DLD1 (cell line): ENCODE data around the gene RCE1.

Experiments
- in situ Hi-C: cut with HindIII; loops from 2 replicates; pipeline ENCODE4 v1.10.0; 2017; ENCODE audit warnings: low sequenced_read_pairs

Gene RCE1

DNA sequence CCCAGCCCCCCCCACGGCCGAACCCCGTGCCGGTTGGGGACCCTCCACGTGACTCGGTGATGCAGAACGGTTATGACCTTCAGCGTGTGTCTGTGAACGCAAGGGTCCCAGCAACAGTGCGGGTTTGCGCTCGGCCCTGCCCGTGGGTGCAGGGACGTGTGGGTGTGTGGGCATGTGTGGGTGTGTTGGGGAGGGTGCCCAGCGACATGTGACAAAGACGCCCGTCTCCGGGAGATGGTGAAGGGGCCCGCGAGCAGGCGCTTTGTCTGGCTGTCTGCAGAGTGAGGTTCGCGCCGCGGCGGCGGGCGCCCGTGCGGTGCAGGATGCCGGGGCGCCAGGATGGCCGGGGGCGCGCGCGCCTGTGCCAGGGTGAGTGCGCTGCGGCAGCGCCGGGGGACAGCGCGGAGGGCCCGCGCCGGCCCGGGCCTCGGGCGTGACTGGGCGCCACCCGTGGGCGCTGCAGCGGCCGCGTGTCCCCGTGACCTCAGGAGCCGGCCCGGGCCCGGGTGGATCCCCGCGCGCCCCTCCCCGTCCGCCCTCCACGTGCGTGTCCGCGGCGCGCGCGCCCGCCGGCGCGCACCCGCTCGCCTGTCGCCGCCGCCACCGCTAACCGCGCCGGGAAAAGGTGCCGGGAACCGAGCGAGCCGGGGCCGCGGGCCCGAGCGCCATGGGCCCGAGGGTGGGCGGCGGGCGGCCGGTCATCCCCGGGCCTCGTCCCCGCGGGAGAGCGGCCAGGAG is 13.4 kb downstream of the RCE1 start, which contains the start of gene LRFN4:
LRFN4 (plus strand) TSS at position 569 of the 738 bp plus-strand sequence. CDS start 681 bp downstream, outside the sequence.
- in situ Hi-C loops: no loop called here

DNA sequence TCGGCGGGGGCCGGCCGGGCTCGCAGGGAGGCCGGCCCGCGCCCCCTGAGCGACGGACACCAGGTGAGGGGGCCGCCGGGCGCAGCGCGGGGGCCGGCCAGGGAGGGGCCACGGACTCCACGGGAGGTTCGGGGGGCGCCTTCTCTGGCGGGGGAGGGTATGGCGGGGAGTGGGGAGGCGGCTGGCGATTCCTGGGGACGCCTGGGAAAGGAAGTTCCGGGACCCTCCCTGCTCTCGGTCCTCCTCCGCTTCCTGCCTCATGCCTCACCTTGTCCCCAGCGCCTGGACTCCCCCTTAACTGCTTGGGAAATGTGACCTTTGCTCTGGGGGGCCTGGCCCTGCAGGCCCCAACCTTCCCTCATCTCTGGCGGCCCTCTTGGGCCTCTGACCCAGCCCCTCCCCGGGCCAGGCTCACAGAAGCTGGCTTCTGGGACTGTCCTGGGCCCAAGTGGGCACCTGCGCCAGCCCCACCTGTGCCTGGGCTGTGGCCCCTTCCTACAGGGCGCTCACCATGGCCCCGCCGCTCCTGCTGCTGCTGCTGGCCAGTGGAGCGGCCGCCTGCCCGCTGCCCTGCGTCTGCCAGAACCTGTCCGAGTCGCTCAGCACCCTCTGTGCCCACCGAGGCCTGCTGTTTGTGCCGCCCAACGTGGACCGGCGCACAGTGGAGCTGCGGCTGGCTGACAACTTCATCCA is 14.1 kb downstream of the RCE1 start:
- in situ Hi-C loops: no loop called here

DNA sequence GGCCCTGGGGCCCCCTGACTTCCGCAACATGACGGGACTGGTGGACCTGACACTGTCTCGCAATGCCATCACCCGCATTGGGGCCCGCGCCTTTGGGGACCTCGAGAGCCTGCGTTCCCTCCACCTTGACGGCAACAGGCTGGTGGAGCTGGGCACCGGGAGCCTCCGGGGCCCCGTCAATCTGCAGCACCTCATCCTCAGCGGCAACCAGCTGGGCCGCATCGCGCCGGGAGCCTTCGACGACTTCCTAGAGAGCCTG is 14.6 kb downstream of the RCE1 start:
- in situ Hi-C loops: no loop called here

DNA sequence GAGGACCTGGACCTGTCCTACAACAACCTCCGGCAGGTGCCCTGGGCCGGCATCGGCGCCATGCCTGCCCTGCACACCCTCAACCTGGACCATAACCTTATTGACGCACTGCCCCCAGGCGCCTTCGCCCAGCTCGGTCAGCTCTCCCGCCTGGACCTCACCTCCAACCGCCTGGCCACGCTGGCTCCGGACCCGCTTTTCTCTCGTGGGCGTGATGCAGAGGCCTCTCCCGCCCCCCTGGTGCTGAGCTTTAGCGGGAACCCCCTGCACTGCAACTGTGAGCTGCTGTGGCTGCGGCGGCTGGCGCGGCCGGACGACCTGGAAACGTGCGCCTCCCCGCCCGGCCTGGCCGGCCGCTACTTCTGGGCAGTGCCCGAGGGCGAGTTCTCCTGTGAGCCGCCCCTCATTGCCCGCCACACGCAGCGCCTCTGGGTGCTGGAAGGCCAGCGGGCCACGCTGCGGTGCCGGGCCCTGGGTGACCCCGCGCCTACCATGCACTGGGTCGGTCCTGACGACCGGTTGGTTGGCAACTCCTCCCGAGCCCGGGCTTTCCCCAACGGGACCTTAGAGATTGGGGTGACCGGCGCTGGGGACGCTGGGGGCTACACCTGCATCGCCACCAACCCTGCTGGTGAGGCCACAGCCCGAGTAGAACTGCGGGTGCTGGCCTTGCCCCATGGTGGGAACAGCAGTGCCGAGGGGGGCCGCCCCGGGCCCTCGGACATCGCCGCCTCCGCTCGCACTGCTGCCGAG is 15.1 kb downstream of the RCE1 start:
- in situ Hi-C loops: no loop called here

DNA sequence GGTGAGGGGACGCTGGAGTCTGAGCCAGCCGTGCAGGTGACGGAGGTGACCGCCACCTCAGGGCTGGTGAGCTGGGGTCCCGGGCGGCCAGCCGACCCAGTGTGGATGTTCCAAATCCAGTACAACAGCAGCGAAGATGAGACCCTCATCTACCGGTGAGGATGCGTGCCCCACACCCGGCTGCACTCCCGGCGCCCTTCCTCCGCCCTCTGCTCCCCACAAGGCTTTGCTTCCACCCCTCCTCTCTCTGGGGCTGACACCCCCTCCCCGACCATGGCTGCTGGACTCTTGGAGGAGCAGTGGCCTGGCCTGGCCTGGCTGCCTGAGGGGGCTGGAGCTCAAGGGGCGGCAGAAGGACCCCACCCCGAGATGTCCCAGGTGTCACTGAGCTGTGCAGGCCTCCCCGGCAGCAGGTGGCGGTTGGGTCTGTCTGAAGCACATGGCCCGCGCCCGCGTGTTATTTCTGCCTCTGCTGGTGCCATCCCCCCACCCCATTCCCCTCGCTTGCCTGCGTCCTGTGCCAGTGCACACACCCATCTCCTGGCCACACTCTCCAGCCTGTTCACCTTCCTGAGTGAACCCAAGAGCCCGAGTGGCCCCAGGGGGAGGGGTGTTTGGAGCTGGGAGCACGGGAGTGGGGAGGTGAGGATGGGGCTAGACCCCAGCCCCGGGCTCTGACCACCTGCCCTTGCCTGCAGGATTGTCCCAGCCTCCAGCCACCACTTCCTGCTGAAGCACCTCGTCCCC is 15.9 kb downstream of the RCE1 start:
- in situ Hi-C loops: no loop called here

DNA sequence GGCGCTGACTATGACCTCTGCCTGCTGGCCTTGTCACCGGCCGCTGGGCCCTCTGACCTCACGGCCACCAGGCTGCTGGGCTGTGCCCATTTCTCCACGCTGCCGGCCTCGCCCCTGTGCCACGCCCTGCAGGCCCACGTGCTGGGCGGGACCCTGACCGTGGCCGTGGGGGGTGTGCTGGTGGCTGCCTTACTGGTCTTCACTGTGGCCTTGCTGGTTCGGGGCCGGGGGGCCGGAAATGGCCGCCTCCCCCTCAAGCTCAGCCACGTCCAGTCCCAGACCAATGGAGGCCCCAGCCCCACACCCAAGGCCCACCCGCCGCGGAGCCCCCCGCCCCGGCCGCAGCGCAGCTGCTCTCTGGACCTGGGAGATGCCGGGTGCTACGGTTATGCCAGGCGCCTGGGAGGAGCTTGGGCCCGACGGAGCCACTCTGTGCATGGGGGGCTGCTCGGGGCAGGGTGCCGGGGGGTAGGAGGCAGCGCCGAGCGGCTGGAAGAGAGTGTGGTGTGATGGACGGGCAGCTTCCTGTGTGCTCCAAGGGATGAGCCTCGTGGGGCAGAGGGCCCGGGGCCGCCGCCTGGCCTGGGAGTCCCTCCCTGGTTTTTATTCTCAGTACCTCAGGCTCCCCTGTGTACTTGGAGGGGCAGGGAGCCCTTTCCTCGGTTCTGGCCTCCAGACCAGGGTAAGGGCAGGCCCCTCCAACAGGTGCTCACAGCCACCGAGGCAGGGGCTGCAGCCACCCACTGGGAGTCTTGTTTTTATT is 16.6 kb downstream of the RCE1 start:
- in situ Hi-C loops: no loop called here

DNA sequence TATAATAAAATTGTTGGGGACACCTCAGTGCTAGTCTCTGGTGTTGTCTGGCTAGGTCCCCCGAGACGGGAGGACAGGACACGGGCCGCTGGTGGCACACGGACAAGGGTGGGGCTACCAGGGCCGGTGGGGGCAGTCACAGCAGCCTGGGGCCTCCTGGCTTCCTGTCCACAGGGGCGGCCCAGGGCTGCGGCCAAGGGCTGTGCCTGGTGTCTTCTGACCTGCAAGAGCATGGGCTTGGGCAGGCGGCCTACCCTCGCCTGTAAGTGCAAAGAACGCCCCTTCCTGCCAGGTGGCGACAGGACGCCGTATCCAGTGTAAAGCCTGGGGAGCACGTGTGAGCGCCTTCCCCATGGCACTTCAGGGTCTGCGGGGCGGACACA is 17.2 kb downstream of the RCE1 start:
- in situ Hi-C loops: no loop called here

DNA sequence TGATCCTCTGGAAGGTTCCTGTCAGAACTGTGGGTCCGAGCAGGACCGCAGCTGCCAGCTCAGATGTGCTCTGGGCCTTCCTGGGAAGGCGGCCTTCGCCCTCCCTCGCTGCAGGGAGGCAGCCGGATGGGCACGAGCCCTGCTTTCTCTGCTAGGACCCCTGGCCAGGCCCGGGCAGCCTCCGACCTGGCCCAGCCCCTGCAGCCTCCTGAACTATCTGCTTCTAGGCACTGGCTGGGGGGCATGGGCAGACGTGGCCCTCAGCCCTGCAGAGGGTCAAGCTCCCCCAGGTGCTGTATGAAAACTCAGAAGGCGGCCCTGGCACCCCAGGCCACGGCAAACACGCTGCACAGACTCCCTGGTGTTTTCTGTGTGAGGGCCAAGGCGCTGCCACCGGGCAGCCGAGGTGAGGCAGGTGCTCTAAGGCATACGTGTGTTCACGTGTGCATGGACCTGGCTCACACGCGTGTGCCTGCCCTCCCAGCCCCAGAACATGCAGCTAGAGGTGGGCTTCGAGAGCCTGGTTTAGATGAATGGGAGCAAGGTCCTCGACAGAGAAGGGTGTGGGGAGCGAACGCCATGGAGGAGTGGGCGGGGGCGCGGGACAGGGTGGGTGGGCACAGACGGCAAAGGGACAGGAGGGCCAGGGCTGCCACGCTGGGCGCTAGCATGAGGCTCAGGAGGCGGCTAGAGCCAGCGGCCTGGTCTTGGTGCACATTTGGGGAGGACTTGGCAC is 18.0 kb downstream of the RCE1 start:
- in situ Hi-C loops: no loop called here

DNA sequence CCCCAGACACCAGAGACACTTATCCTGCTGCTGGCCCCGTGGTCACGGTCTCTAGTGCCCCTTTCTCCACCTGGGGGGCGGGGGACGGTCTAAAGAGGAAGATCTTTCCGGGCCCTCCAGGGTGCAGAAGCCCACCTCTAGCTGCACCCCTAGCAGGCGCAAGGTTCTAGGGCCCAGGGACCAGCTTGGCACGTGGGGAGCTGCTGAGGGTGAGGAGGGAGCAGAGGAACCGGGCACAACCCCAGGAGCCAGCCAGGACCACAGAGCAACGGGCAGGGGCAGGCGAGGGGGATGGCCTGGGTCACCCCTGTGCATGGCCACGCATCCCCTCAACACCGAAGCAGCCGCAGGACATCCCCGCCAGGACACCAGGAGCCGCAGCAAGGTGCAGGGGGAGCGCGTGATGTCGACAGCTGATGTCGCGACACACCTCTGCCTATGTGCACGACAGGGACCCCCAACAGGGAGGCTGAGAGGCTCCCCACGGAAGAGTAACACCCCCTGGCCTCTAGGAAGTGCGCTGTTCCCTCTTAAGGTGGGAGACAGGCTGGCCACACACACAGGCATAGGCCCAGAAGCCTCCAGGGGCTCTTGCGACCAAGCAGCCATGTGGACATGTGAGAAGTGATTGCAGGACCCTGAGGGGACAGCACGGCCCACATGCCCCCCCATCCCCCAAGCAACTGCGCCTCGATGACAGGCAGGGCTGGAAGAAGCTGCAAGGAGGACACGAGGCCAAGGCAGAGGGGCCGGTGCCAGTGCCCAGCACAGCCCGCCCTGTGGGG is 18.7 kb downstream of the RCE1 start:
- in situ Hi-C loops: no loop called here

DNA sequence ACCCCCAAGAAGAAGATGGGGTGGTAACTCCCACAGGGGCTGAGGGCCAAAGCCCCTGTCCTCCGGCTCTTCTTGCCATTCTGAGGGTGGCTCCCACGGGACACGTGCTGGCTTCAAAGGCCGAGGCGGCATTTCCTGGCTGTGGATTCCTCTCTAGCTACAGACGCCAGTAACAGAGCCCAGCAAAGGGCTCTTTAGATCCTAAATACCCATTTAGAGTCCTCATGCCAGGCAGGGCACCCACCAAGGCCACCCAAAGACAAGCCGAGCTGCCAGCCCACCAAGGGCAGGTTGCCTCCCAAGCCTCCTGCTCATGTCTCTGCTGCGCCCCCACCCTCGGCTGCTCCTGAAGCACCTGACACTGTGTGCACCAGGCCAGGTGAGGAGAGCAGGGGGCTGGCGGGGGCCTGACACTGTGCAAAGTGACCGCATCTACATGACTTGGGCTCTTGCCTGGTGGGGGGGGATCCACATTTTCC is 19.4 kb downstream of the RCE1 start:
- in situ Hi-C loops: no loop called here

DNA sequence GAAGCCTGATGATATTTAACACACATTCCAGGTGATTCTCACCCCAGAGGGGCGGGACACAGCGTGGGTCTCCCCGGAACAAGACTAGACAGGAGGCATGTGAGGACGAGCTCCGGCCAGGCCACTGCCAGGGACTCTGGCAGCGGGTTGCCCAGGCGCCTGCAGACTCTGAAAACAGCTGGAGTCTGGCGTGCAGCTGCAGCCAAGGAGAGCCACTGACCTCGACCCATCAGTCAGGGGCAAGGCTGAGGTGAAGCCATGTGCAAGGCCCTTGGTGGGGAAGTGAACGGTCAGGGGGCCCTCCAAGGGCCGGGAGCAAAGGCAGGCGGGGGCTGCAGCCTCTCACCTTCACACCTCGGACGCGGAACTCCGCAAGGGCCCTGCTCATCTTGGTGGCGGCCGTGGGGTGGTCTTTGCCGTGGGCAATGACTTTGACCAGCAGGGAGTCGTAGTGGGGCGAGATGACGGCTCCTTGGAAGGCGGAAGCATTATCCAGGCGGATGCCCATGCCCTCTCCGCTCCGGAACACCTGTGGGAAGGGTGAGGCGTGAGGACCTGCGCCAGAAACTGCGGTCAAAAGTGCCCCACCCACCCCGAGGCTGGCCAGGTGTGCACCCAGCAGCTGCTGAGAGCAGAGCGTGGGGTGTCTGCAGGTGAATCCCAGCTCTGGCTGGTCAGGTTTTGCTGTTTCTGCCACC is 20.3 kb downstream of the RCE1 start:
- in situ Hi-C loops: no loop called here

DNA sequence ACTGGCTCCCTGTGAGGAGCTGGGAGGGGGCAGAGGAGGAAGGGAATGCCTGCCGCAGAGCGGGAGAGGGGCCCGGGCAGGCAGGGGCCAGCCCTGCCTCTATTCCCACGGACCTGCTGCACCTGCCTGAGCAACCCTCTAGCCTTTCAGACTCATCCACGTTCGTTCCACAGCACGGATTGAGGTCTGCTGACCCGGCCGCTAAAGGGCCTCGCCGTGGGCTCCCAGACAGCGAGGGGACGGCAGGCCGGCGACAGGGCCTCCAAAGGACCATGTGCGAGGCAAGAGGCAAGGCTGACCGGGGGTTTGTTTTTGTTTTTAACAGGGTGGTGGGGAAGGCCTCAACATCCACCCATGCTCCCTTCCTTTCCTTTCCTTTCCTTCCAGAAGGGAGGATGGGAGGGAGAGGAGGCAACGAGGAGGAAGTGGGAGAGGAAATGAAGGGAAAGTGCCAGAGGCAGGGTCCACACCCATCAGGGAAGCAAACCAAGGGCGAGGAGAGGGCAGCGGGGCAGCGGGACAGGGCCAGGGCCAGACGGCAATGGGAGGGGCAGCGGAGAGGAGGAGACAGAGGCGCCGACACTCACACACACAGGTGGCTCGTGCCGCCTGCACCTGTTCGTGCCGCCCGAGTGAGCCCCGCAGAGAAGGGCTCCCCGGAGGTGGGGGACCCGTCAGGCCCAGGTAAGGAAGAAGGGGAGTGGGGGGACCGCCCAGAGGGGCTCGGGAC is 21.1 kb downstream of the RCE1 start:
- in situ Hi-C loops: no loop called here

DNA sequence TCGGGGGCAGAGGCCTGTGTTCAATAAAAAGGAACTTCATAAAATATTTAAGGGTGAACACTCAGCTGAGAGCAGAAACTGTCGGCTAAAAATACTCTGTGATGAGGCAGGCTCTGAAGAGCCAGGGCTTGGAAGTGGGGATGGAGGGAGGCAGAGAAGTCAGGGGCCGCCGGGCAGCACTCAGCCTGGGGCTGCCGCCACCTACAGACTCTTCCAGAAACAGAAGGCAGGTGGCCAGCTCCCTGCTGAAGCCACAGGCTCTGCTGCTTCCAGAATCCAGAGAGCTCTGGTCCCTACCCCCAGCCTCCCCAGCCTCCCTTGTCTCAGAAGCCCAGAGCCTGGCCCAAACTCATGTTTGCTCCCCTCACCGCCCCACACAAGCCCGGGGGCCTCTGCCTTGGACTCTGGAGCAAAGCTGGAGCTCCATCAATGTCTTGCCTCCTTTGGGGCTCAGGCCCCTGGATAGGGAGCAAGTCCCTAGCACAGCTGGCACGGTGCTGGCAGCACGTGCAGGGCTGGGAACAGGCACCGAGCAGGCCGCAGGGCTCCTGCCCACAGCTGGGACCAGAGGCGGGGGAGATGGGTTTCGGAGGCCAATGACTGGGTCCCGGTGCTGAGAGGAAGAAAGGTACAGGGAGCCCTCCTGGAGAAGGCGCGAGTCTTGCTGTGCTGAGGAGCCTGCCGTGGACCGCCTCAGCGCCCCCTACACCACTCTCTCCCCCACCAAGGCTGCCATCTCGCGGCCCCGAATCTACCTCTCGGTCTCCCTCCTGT is 21.9 kb downstream of the RCE1 start:
- in situ Hi-C loops: no loop called here

DNA sequence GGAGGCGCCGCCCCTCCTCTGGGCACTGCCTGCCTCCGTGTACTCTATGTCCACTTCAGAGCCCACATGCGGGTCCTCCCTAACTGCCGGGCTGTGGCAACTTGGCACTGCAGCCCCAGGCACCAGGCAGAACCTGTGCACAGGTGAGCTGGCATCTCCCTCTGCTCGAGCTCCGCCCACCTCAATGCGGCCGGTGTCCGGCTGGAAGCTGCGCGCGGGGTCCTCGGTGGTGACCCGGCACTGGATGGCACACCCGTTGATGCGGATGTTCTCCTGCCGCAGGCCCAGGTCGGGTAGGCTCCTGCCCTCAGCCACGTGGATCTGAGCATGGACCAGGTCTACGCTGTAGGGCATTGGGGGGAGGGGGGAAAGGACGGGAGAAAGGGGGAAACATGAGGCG is 22.8 kb downstream of the RCE1 start:
- in situ Hi-C loops: no loop called here

DNA sequence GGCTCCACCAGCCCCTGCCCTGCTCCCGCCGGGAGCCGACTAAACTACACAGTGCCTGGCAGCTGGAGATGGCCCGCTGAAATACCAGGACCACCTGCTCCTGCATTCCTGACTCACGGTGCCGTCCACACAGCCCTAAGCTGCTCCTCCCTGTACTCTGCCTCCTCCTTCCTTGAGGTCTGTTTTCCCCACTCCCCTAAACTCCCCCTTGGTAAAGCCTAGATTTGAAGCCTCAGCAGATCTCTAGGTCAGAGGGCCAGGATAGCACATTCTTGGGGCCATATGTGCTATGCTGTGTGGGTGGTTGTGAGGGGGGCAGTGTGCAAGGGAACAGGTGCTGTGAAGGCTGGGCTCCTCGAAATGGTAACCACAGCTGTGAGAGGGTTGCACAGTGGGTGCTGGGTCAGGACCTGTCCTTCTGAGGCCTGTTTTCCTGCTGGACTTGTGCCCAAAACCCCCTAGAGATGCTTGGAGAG is 23.3 kb downstream of the RCE1 start:
- in situ Hi-C loops: no loop called here

DNA sequence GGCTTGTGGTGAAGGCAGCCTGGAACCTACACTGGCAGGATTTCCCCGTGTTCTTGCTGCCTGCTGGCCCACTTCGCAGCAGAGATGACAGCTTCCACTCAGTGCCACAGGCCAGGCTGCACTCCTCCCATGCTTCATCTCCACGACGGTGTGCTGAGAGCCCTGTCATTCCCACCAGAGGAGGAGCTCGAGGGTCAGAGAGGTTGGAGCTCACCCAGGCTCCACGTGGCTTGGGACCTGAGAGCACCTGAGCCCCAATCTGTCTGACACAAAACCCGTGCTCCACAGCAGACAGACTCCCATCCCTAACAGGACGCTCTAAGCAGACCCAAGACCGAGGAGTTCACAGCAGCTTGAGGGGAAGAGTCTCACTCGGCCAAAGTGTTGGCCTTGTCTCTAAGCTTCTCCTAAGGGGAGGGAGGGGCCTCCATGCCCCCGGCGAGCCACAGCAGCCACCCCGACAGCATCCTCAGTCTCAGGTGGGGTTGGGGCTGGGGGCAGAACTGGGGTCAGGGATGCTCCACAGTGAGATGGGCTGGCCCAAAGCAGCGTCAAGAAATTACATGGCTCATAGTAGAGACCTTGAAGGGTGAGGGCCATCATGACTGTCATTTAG is 24.3 kb downstream of the RCE1 start:
- in situ Hi-C loops: no loop called here
